H1 (cell line): ENCODE measurements around the gene LIMS1. TPM values are rescaled to one million over a fixed set of nuclear protein-coding genes. Genes with fewer than 3 reads are reported as not detected.

Experiments
- SIX5 ChIP-seq: IDR thresholded peaks from 2 replicates; pipeline ENCODE4 v1.6.1; 2011; ENCODE audit warnings: mild to moderate bottlenecking, low read depth, low read length
- SP1 ChIP-seq: IDR thresholded peaks from 2 replicates; pipeline ENCODE4 v1.6.1; 2011; ENCODE audit warnings: low read depth, low read length
- polyA plus RNA-seq, 7 experiments: library from polyadenylated mRNA; depleted of rRNA in 3 of 7; stranded (reverse) in 5 of 7; unstranded in 2 of 7; fragments of >200 nt in 5 of 7; fragments of 200-250 nt in 2 of 7; gene quantifications; 1 replicate in 5 of 7; 2 replicates in 1 of 7; 4 replicates in 1 of 7; pipeline versions ENCODE4 v1.2.1 to v1.2.3, GENCODE V29; 2011 to 2013; ENCODE audit warnings: missing spikeins in 2 of 7, mixed read lengths in 2 of 7
- total RNA-seq: library from RNA; stranded (reverse); fragmentation: NEBNext Ultra II Directional; extraction: Animal tissue kit (Norgen Biotek cat#: 25700); gene quantifications from 2 replicates; pipeline ENCODE4 v1.2.1, GENCODE V29; 2021
- TF ChIP-seq, protein P1 (sequence below): fragments of 300-600 bp; sonication (generic); IDR thresholded peaks from 2 replicates; pipeline ENCODE4 v1.7.1; 2012; ENCODE audit warnings: low read length, moderate library complexity, mild to moderate bottlenecking, inconsistent platforms; ENCODE audit not compliant: insufficient replicate concordance
- TF ChIP-seq, protein P2 (sequence below): IDR thresholded peaks from 2 replicates; pipeline ENCODE4 v1.6.1; 2011; ENCODE audit warnings: low read length, improper control_type of control experiment

Gene LIMS1
- total and polyA plus RNA-seq, 2 of the 8 experiments (the other 6 are each of a cell fraction or from before 2014, with no cell fraction given), result 24.1 to 36.7 TPM

DNA sequence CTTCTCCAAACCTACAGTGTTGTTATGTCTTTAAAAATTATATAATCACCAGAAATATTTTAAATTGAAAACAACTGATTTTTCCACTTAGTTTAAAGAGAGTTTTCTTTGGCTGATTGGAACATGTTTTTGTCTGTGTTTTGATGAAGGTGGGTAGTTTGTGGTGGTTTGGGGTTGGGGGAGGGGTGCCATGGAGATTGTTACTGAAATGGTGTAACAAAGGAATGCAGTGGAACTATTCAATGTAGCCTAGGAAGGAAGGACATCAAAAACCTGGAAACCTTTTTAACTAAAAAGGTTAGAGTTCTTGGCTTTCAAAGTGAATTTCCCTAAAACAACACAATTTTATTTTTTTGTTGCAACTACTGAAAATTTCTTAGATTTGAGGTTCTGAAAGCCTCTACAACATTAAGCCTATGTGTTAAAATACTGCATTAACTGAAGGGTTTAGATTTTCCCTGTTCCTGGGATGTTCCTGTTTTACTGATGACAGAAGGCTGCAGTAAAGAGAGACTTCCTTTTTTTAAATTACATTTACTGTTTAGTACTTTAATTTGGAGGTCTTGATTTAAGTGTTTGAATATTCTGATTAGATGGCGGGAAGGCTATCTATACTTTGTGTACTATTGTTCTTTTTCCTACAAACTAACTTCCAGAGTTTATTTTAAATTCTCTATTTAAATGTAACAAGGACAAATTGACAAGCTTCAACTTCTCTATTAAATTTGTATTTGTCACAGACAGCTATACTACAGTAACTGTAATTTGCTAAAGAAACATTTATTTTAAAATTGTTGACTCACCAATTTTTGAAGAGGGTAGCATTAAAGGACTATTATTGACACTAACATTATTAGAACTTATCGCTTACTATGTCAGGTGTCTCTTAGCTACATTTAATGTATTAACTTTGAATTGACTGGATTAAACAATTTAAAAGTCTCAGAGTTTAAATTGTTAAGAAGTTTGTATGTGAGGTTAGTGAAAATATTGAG lies 87.7 kb downstream of the LIMS1 start (continued):
- TF ChIP-seq, protein P1, sequence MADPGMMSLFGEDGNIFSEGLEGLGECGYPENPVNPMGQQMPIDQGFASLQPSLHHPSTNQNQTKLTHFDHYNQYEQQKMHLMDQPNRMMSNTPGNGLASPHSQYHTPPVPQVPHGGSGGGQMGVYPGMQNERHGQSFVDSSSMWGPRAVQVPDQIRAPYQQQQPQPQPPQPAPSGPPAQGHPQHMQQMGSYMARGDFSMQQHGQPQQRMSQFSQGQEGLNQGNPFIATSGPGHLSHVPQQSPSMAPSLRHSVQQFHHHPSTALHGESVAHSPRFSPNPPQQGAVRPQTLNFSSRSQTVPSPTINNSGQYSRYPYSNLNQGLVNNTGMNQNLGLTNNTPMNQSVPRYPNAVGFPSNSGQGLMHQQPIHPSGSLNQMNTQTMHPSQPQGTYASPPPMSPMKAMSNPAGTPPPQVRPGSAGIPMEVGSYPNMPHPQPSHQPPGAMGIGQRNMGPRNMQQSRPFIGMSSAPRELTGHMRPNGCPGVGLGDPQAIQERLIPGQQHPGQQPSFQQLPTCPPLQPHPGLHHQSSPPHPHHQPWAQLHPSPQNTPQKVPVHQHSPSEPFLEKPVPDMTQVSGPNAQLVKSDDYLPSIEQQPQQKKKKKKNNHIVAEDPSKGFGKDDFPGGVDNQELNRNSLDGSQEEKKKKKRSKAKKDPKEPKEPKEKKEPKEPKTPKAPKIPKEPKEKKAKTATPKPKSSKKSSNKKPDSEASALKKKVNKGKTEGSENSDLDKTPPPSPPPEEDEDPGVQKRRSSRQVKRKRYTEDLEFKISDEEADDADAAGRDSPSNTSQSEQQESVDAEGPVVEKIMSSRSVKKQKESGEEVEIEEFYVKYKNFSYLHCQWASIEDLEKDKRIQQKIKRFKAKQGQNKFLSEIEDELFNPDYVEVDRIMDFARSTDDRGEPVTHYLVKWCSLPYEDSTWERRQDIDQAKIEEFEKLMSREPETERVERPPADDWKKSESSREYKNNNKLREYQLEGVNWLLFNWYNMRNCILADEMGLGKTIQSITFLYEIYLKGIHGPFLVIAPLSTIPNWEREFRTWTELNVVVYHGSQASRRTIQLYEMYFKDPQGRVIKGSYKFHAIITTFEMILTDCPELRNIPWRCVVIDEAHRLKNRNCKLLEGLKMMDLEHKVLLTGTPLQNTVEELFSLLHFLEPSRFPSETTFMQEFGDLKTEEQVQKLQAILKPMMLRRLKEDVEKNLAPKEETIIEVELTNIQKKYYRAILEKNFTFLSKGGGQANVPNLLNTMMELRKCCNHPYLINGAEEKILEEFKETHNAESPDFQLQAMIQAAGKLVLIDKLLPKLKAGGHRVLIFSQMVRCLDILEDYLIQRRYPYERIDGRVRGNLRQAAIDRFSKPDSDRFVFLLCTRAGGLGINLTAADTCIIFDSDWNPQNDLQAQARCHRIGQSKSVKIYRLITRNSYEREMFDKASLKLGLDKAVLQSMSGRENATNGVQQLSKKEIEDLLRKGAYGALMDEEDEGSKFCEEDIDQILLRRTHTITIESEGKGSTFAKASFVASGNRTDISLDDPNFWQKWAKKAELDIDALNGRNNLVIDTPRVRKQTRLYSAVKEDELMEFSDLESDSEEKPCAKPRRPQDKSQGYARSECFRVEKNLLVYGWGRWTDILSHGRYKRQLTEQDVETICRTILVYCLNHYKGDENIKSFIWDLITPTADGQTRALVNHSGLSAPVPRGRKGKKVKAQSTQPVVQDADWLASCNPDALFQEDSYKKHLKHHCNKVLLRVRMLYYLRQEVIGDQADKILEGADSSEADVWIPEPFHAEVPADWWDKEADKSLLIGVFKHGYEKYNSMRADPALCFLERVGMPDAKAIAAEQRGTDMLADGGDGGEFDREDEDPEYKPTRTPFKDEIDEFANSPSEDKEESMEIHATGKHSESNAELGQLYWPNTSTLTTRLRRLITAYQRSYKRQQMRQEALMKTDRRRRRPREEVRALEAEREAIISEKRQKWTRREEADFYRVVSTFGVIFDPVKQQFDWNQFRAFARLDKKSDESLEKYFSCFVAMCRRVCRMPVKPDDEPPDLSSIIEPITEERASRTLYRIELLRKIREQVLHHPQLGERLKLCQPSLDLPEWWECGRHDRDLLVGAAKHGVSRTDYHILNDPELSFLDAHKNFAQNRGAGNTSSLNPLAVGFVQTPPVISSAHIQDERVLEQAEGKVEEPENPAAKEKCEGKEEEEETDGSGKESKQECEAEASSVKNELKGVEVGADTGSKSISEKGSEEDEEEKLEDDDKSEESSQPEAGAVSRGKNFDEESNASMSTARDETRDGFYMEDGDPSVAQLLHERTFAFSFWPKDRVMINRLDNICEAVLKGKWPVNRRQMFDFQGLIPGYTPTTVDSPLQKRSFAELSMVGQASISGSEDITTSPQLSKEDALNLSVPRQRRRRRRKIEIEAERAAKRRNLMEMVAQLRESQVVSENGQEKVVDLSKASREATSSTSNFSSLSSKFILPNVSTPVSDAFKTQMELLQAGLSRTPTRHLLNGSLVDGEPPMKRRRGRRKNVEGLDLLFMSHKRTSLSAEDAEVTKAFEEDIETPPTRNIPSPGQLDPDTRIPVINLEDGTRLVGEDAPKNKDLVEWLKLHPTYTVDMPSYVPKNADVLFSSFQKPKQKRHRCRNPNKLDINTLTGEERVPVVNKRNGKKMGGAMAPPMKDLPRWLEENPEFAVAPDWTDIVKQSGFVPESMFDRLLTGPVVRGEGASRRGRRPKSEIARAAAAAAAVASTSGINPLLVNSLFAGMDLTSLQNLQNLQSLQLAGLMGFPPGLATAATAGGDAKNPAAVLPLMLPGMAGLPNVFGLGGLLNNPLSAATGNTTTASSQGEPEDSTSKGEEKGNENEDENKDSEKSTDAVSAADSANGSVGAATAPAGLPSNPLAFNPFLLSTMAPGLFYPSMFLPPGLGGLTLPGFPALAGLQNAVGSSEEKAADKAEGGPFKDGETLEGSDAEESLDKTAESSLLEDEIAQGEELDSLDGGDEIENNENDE, result peak; percentile 71
- TF ChIP-seq, protein P2, sequence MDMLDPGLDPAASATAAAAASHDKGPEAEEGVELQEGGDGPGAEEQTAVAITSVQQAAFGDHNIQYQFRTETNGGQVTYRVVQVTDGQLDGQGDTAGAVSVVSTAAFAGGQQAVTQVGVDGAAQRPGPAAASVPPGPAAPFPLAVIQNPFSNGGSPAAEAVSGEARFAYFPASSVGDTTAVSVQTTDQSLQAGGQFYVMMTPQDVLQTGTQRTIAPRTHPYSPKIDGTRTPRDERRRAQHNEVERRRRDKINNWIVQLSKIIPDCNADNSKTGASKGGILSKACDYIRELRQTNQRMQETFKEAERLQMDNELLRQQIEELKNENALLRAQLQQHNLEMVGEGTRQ, result no peak
- TF ChIP-seq SIX5 (no peak), SP1 (peak; percentile 75)
